ENCODE results near the gene ITCH.
"Not testable (repeated sequence)": the region's sequence is repeated elsewhere in the genome, so short reads cannot be mapped to it uniquely, and the experiment has no call there.

Gene ITCH

DNA sequence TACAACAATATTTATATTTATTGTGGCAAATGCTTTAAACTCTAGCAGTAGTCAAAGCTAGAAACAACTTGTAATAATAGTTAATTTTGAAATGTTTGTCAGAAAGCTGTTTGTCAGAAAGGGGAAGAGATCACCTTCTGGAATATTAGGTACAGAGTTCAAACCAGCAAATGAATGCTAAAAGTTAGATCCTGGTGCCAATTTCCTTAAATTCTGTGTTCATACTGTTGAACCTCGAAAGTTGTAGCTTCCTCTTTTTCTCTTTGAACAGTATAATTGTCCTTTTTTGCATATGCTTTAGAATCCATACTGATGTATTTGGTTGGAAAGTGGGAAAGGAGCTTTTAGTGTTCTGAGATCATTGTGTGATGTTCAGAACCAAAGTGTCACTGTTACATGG, 22.4 kb downstream of the ITCH start:
- no peak for DNase-seq (ENCODE audit: low spot score)
- no peak overlapping the region for H3K27ac ChIP-seq
- no peak overlapping the region for H3K4me3 ChIP-seq
- TF ChIP-seq CTCF (IDR thresholded peaks at IDR 0.05) = no peak

GRCh38 chr20:34388000-34388399, 24.9 kb downstream of the ITCH start:
- TF ChIP-seq CTCF (IDR thresholded peaks at IDR 0.05) = no peak
- no peak for DNase-seq (ENCODE audit: low spot score)
- Histone ChIP-seq H3K4me3 (no peak overlapping the region), H3K27ac (no peak overlapping the region)

GRCh38 chr20:34388678-34389077, 25.6 kb downstream of the ITCH start:
- TF ChIP-seq CTCF (IDR thresholded peaks at IDR 0.05) = no peak
- Histone ChIP-seq H3K27ac (no peak overlapping the region), H3K4me3 (no peak overlapping the region)
- DNase-seq (ENCODE audit: low spot score) = no peak

GRCh38 chr20:34389206-34389953, 26.3 kb downstream of the ITCH start:
- Histone ChIP-seq H3K27ac (no peak overlapping the region), H3K4me3 (no peak overlapping the region)
- no peak for TF ChIP-seq CTCF (IDR thresholded peaks at IDR 0.05)
- no peak for DNase-seq (ENCODE audit: low spot score)

DNA sequence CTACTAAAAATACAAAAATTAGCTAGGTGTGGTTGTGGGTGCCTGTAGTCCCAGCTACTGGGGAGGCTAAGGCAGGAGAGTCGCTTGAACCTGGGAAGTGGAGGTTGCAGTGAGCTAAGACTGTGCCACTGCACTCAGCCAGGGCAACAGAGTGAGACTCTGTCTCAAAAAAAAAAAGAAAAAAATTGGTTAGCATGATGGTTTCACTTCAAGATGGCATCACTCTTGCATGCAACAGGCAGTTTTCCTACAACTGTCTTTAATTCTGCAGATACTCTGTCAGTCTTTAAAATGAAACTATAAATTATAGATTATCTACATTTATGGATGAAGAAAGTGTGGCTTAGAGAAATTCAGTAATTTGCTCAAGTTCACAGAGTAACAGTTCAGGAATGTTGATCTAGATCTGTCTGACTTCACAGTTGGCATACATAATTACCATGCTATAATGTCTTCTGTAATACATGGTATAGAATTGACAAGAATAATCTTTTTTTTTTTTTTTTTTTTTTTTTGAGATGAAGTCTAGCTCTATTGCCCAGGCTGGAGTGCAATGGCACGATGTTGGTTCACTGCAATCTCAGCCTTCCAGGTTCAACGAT, 27.0 kb downstream of the ITCH start:
- Histone ChIP-seq H3K27ac (no peak overlapping the region), H3K4me3 (no peak overlapping the region)
- no peak for DNase-seq (ENCODE audit: low spot score)
- TF ChIP-seq CTCF (IDR thresholded peaks at IDR 0.05) = no peak

- no peak for TF ChIP-seq CTCF (IDR thresholded peaks at IDR 0.05)
- Histone ChIP-seq H3K4me3 (no peak overlapping the region), H3K27ac (no peak overlapping the region)
- no peak for DNase-seq (ENCODE audit: low spot score)
Measured at GRCh38 chr20:34396408-34396807, 33.3 kb downstream of the ITCH start.

GRCh38 chr20:34397096-34397495, 34.0 kb downstream of the ITCH start:
- TF ChIP-seq CTCF (IDR thresholded peaks at IDR 0.05) = no peak
- no peak overlapping the region for H3K27ac ChIP-seq
- no peak for DNase-seq (ENCODE audit: low spot score)
- H3K4me3 ChIP-seq = no peak overlapping the region

GRCh38 chr20:34400776-34401175, 37.7 kb downstream of the ITCH start:
- DNase-seq (ENCODE audit: low spot score); H3K27ac ChIP-seq; H3K4me3 ChIP-seq: not testable (repeated sequence)

Data from coronary artery (tissue), 2 donors.